ENCODE results near the gene LRRC61.
"Not testable (repeated sequence)": the region's sequence is repeated elsewhere in the genome, so short reads cannot be mapped to it uniquely, and the experiment has no call there.

Gene LRRC61

GRCh38 chr7:150322833-150323681 lies at the start of gene LRRC61, which contains the start of gene ACTR3C:
Gene LRRC61, plus strand, starts transcription at chr7:150323355. Its CDS starts 13,507 bp downstream, at chr7:150336862.
Gene ACTR3C, minus strand, starts transcription at chr7:150323545. Its CDS starts 28,249 bp downstream, at chr7:150295296.
- ATAC-seq (replicated peaks) (peak; percentile 61 to 73), DNase-seq (peak; percentile 63)
- Mint-ChIP-seq H3K27me3 (no peaks in the 10 kb centered on the region), H3K4me3 (peak within 1 kb of the TSS; percentile 96 to 97), H3K4me1 (peaks cover 43 to 83% of the 10 kb centered on the region in 2 donors), H3K27ac (peak within 1 kb of the TSS; percentile 98), H3K36me3 (peaks cover 28 to 30% of the 10 kb centered on the region in 2 donors), H3K9me3 (no peaks in the 10 kb centered on the region)

- DNase-seq, H3K27ac Mint-ChIP-seq, H3K4me1 Mint-ChIP-seq, H3K27me3 Mint-ChIP-seq, H3K4me3 Mint-ChIP-seq, H3K36me3 Mint-ChIP-seq, H3K9me3 Mint-ChIP-seq: not testable (repeated sequence)
- peak; percentile 68 to 69 for ATAC-seq (replicated peaks)
These were observed 46.9 kb upstream of the LRRC61 start for GRCh38 chr7:150276132-150276695.

DNA sequence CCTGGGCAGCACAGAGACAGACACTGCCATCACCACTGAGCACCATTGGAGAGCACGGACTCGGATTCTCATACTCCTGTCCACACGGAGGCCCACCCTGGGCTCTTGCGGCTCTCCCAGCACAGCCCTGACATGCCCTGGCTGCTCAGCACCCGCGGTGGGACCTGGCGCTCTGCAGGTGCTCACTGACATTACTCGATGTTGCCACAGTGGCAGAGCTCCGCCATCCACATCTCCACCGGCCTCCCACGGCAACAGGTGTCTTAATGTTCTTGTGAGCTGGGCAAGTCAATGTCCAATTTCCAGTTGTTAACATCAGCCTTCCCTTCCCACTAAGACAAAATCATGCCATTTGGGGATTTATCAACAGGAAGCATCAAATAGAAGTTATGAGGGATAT lies 44.8 kb upstream of the LRRC61 start:
- H3K4me3 Mint-ChIP-seq; H3K4me1 Mint-ChIP-seq; H3K36me3 Mint-ChIP-seq; DNase-seq; ATAC-seq (replicated peaks); H3K9me3 Mint-ChIP-seq; H3K27me3 Mint-ChIP-seq; H3K27ac Mint-ChIP-seq: not testable (repeated sequence)

DNA sequence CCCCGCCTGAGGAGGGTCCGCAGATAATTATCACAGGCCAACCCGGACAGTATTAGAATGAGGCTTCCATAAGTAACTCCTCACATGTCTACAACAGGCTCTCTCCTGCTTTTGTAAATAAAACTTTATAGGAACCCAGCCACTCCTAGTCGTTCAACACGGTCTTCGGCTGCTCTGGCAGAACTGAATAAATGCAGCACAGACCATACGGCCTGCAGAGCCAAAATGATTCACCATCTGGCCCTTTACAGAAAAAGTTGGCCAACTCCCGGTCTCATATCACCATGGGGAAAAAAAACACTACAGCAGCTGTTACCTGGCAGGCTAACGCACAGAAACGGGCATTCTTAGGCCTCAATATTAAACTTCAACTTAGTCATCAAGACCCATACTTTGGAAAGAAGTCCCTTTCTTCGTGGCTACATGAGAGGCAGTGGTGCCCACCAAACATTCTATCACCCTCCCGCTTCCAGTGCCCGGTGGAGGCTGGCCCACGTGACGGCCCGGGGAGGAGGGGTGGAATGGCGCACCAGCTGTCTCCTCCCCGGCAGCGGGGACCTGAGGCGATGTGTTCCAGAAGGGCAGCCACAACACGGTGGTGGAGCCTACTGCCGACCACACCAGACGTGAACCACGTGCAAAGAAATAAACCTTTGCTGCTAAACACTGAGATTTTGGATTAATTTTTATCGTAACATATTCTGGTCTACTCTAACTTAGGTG lies 41.3 kb upstream of the LRRC61 start:
- ATAC-seq (replicated peaks); H3K36me3 Mint-ChIP-seq; H3K4me1 Mint-ChIP-seq: not testable (repeated sequence)

DNA sequence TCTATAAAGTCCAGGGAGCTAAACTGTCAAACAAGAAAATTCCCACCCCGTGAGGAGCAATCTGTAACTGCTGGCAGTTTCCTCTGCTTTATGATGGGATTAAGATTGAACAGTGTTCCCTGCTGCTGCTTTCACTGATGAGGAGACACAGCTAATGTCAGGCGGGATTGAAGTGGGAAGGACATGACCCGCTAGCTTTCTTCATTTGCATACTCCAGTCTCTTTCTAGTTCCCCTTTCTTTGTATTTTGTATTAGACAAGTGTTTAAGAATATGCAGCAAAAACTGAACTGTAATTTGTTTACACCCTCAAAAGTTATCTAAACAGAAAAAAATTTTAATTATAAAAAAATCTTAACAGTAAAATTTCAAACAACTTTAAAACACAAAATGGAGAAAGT lies 40.0 kb upstream of the LRRC61 start:
- H3K9me3 Mint-ChIP-seq; DNase-seq; H3K36me3 Mint-ChIP-seq; ATAC-seq (replicated peaks); H3K27ac Mint-ChIP-seq; H3K4me3 Mint-ChIP-seq; H3K27me3 Mint-ChIP-seq; H3K4me1 Mint-ChIP-seq: not testable (repeated sequence)

More for the DNA sequence above, 41.3 kb upstream of the LRRC61 start:
- not testable (repeated sequence) for H3K27ac Mint-ChIP-seq, H3K27me3 Mint-ChIP-seq, H3K4me3 Mint-ChIP-seq, DNase-seq, H3K9me3 Mint-ChIP-seq

- ATAC-seq (replicated peaks) = peak; percentile 33 to 43
These were observed 39.5 kb upstream of the LRRC61 start for GRCh38 chr7:150283608-150284007.

GRCh38 chr7:150285849-150286754 lies 37.1 kb upstream of the LRRC61 start:
- peak; percentile 21 for DNase-seq
- not testable (repeated sequence) for H3K27me3 Mint-ChIP-seq, H3K27ac Mint-ChIP-seq

More at GRCh38 chr7:150283608-150284007, 39.5 kb upstream of the LRRC61 start:
- not testable (repeated sequence) for H3K4me1 Mint-ChIP-seq, H3K36me3 Mint-ChIP-seq, DNase-seq, H3K27me3 Mint-ChIP-seq, H3K9me3 Mint-ChIP-seq, H3K4me3 Mint-ChIP-seq, H3K27ac Mint-ChIP-seq

GRCh38 chr7:150287815-150288214 lies 35.3 kb upstream of the LRRC61 start:
- H3K9me3 Mint-ChIP-seq; DNase-seq; ATAC-seq (replicated peaks); H3K36me3 Mint-ChIP-seq; H3K27ac Mint-ChIP-seq; H3K27me3 Mint-ChIP-seq; H3K4me3 Mint-ChIP-seq; H3K4me1 Mint-ChIP-seq: not testable (repeated sequence)

More at GRCh38 chr7:150285849-150286754, 37.1 kb upstream of the LRRC61 start:
- ATAC-seq (replicated peaks) = peak; percentile 89 to 94
- H3K36me3 Mint-ChIP-seq, H3K4me1 Mint-ChIP-seq, H3K4me3 Mint-ChIP-seq, H3K9me3 Mint-ChIP-seq: not testable (repeated sequence)

DNA sequence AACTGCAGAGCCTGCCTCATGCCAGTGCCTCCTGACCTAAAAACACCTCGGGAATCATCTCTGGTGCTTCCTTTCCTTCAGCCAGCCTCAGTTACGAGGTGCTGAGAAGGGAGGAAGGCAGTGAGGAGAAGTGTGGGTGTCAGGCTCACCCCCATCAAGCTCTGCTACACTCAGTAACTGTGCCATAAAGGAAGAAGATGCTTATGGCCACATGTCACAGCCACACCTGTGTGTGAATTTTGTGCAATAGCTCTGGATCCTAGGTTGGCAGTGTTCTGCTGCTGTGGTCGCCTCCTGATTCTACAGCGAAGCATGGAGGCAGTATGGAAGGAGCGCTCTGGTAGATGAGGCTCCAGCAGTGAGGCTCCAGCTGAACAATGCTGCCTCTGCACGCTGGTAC lies 34.3 kb upstream of the LRRC61 start:
- H3K36me3 Mint-ChIP-seq; H3K27ac Mint-ChIP-seq; H3K9me3 Mint-ChIP-seq; H3K27me3 Mint-ChIP-seq; DNase-seq; ATAC-seq (replicated peaks); H3K4me3 Mint-ChIP-seq; H3K4me1 Mint-ChIP-seq: not testable (repeated sequence)

GRCh38 chr7:150290317-150290716 lies 32.8 kb upstream of the LRRC61 start:
- H3K27me3 Mint-ChIP-seq = not testable (repeated sequence)

DNA sequence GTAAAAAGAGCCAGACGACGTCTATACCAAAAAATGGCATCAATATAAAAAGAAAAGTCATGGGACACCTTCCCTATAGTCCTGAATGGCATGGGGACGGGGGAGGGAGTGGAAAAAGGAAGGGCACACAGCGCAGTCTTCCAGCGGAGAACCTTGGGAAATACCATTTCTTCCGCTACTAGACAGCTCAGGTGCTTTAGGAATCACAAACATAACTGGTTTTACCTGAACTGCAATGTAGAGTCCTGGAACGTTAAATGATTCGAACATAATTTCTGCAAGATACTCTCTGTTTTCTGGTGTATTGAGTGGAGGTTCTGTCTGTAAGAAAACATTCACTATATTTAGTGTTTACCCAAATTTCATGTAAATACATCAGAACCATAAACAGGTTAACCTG lies 28.1 kb upstream of the LRRC61 start:
- not testable (repeated sequence) for H3K4me3 Mint-ChIP-seq; H3K9me3 Mint-ChIP-seq; ATAC-seq (replicated peaks); H3K36me3 Mint-ChIP-seq; H3K27me3 Mint-ChIP-seq; H3K4me1 Mint-ChIP-seq; DNase-seq; H3K27ac Mint-ChIP-seq

More at GRCh38 chr7:150290317-150290716, 32.8 kb upstream of the LRRC61 start:
- not testable (repeated sequence) for H3K36me3 Mint-ChIP-seq; H3K4me3 Mint-ChIP-seq; H3K27ac Mint-ChIP-seq; ATAC-seq (replicated peaks); H3K4me1 Mint-ChIP-seq; H3K9me3 Mint-ChIP-seq; DNase-seq

DNA sequence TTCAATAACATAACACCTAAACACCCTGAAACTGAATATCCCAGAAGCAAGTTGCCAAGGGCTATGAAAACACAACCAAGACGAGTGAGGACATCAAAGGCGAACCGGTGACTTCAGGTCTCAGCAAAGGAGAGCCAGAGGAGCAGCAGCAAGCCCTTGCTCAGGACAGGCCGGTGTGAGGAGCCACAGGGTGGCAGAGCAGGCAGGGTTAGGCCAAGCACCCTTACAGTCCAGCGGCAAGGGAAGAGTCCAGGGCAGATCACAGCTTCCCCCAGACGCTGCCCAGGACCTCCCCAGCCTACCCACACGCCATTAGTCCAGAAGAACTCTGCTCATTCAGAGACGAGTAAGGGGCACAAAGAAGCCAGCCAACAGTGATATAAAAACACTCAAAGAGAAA lies 27.5 kb upstream of the LRRC61 start:
- not testable (repeated sequence) for ATAC-seq (replicated peaks); DNase-seq; H3K4me1 Mint-ChIP-seq; H3K27me3 Mint-ChIP-seq; H3K36me3 Mint-ChIP-seq; H3K9me3 Mint-ChIP-seq; H3K27ac Mint-ChIP-seq; H3K4me3 Mint-ChIP-seq

GRCh38 chr7:150296802-150297201 lies 26.4 kb upstream of the LRRC61 start:
- H3K4me3 Mint-ChIP-seq; H3K9me3 Mint-ChIP-seq; H3K36me3 Mint-ChIP-seq; DNase-seq; H3K4me1 Mint-ChIP-seq; ATAC-seq (replicated peaks); H3K27me3 Mint-ChIP-seq; H3K27ac Mint-ChIP-seq: not testable (repeated sequence)

DNA sequence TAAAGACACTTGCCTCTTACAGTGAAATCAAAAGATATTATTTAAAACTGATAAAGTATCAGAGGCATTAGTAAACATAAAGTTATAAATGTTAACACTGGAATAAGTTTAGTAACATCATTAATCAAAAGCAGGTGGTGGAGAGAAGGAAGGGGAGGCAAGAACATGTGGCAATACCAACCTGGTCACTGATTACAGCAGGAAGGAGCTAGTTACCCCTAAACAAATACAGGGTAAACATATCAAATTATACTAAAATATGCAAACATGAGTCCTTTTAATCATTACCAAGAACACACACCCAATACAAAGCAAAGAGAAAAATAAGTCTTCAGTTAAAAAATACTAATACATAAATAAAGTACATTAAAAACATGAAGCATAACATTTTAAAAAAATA lies 25.2 kb upstream of the LRRC61 start:
- not testable (repeated sequence) for H3K4me3 Mint-ChIP-seq; H3K4me1 Mint-ChIP-seq; H3K36me3 Mint-ChIP-seq; H3K9me3 Mint-ChIP-seq; H3K27ac Mint-ChIP-seq; DNase-seq; ATAC-seq (replicated peaks); H3K27me3 Mint-ChIP-seq

All from stimulated activated naive B cell treated with anti-CD40 and anti-IgM and Interleukin-4, amounts not matched to agents 10 μg/mL and 1 μg/mL and 100 μg/mL, for 72 hours (primary cell).